ENCODE data around the gene OSTM1. TPM values are rescaled to one million over a fixed set of nuclear protein-coding genes. Genes with fewer than 3 reads are reported as not detected.
"Not testable (repeated sequence)": the region's sequence is repeated elsewhere in the genome, so short reads cannot be mapped to it uniquely, and the experiment has no call there.

The OSTM1 gene
- total and polyA plus RNA-seq, 12 donors = 17.3 to 57.9 (median 37.1) TPM

GRCh38 chr6:108001696-108002231, 72.8 kb downstream of the OSTM1 start:
- no peaks in the 10 kb centered on the region for H3K36me3 ChIP-seq
- 88 to 92% methylated on average over 7 of the region's 7 CpGs for WGBS, 2 donors
- H3K9me3 ChIP-seq = no peaks in the 10 kb centered on the region
- intact Hi-C loops (cut with DNase I) = no loop called here
- no peak overlapping the region for H3K27ac ChIP-seq
- DNase-seq (no peak), ATAC-seq (no peak)
- H3K27me3 ChIP-seq = peaks cover 0 to 3% (median 0%) of the 10 kb centered on the region in 7 donors
- H3K4me3 ChIP-seq = no peak overlapping the region
- H3K4me1 ChIP-seq = peaks cover 0 to 4% (median 0%) of the 10 kb centered on the region in 9 donors
- TF ChIP-seq CTCF (IDR thresholded peaks at IDR 0.05) = no peak

- intact Hi-C loops (cut with DNase I); H3K36me3 ChIP-seq; H3K27me3 ChIP-seq; ATAC-seq; H3K27ac ChIP-seq; H3K4me3 ChIP-seq; H3K4me1 ChIP-seq; H3K9me3 ChIP-seq; DNase-seq: not testable (repeated sequence)
- 90 to 94% methylated on average over 5 of the region's 5 CpGs for WGBS, 2 donors
Measured at GRCh38 chr6:108000259-108000658, 74.3 kb downstream of the OSTM1 start.

- H3K9me3 ChIP-seq = no peaks in the 10 kb centered on the region
- H3K27me3 ChIP-seq = peaks cover 0 to 3% (median 0%) of the 10 kb centered on the region in 7 donors
- no peaks in the 10 kb centered on the region for H3K36me3 ChIP-seq
- no peak for TF ChIP-seq CTCF (IDR thresholded peaks at IDR 0.05)
- ATAC-seq (no peak), DNase-seq (no peak)
- no peak overlapping the region for H3K27ac ChIP-seq
- intact Hi-C loops (cut with DNase I) = no loop called here
- no peak overlapping the region for H3K4me3 ChIP-seq
- peaks cover 0 to 4% (median 0%) of the 10 kb centered on the region in 9 donors for H3K4me1 ChIP-seq
Measured at GRCh38 chr6:107999341-107999740, 75.2 kb downstream of the OSTM1 start.

GRCh38 chr6:107991772-107992550, 82.6 kb downstream of the OSTM1 start:
- 82 to 84% methylated on average over 9 of the region's 9 CpGs for WGBS, 2 donors
- Histone ChIP-seq H3K9me3 (no peaks in the 10 kb centered on the region), H3K4me1 (no peaks in the 10 kb centered on the region), H3K36me3 (no peaks in the 10 kb centered on the region), H3K27ac (no peak overlapping the region), H3K4me3 (no peak overlapping the region), H3K27me3 (peaks cover 0 to 6% (median 0%) of the 10 kb centered on the region in 7 donors)
- intact Hi-C loops (cut with DNase I) = no loop called here
- DNase-seq (no peak), ATAC-seq (no peak)
- no peak for TF ChIP-seq CTCF (IDR thresholded peaks at IDR 0.05)

Other genes starting within 250 kb of the OSTM1 start
- 10 to 100 TPM; 42.4 to 68.3 (median 54.2) TPM for gene SEC63, start 116.5 kb downstream of the OSTM1 start, total RNA-seq
- gene SEC63, start 116.5 kb downstream of the OSTM1 start, polyA plus RNA-seq = 10 to 100 TPM; 22.5 to 27.4 TPM
- gene NR2E1, start 91.3 kb upstream of the OSTM1 start, total RNA-seq = not detected
- gene NR2E1, start 91.3 kb upstream of the OSTM1 start, polyA plus RNA-seq = not detected
- 100 to 1,000 TPM; 215 to 269 (median 235) TPM for gene SNX3, start 186.3 kb upstream of the OSTM1 start, total RNA-seq
- 100 to 1,000 TPM; 108 to 238 TPM for gene SNX3, start 186.3 kb upstream of the OSTM1 start, polyA plus RNA-seq
- gene AFG1L, start 220.3 kb upstream of the OSTM1 start, total RNA-seq = 10 to 100 TPM in 9 of 10 donors, 1 to 10 TPM in 1; 9.2 to 18.8 (median 14.0) TPM
- 1 to 10 TPM; 1.9 to 4.3 TPM for gene AFG1L, start 220.3 kb upstream of the OSTM1 start, polyA plus RNA-seq